IMR-90 (cell line): Measurements from ENCODE around the gene NXF2B. TPM values are rescaled to one million over a fixed set of nuclear protein-coding genes. Genes with fewer than 3 reads are reported as not detected.
"Not testable (repeated sequence)": the region's sequence is repeated elsewhere in the genome, so short reads cannot be mapped to it uniquely, and the experiment has no call there.

Source experiments
- ATAC-seq: fragments of 200-7000 bp; cut with Tn5 transposase; 2 replicates; pipeline ENCODE4 v1.9.1; 2020; ENCODE audit warnings: low read depth, mild to moderate bottlenecking, moderate library complexity
- BruUV-seq: library from RNA; stranded (reverse); fragments of 400-500 nt; replicated peaks from 2 replicates; lab custom pipeline; 2021; lab: Mats Ljungman, UMichigan
- CTCF ChIA-PET: fragments of 300-600 bp; formaldehyde crosslinking; extraction: SDS; loops from one replicate; lab custom pipeline; 2021; ENCODE audit warnings: antibody characterized with exemption; lab: Yijun Ruan, JAX
- POLR2A ChIA-PET: fragments of 300-600 bp; sonication (Branson Sonifier 250); formaldehyde crosslinking; loops from one replicate; lab custom pipeline; 2022; ENCODE audit warnings: antibody characterized with exemption; ENCODE audit not compliant: unreplicated experiment; lab: Charles Lee
- DNase-seq: peaks from one replicate; pipeline ENCODE4 v3.0.0; 2013
- H2AFZ ChIP-seq: replicated peaks from 2 replicates; pipeline ENCODE3; 2013; ENCODE audit warnings: low read length, mild to moderate bottlenecking; ENCODE audit not compliant: poor library complexity
- H2AK5ac ChIP-seq: 2 replicates; pipeline ENCODE4 v1.6.1; 2013; ENCODE audit warnings: low read depth, low read length, inconsistent platforms
- H2AK9ac ChIP-seq: replicated peaks from 2 replicates; pipeline ENCODE3; 2013; ENCODE audit warnings: mild to moderate bottlenecking, low read depth, low read length, moderate library complexity; ENCODE audit not compliant: poor library complexity
- H2BK120ac ChIP-seq: 2 replicates; pipeline ENCODE4 v1.6.1; 2013; ENCODE audit warnings: low read depth, low read length, inconsistent platforms
- H2BK15ac ChIP-seq: 3 replicates; pipeline ENCODE4 v1.6.1; 2013; ENCODE audit warnings: low read depth, low read length, inconsistent platforms
- H2BK20ac ChIP-seq: 2 replicates; pipeline ENCODE4 v1.6.1; 2013; ENCODE audit warnings: low read depth, mild to moderate bottlenecking, inconsistent platforms, low read length, moderate library complexity
- H2BK5ac ChIP-seq: 2 replicates; pipeline ENCODE4 v1.6.1; 2013; ENCODE audit warnings: mild to moderate bottlenecking, low read depth, low read length, inconsistent platforms; ENCODE audit not compliant: poor library complexity, severe bottlenecking
- H3K14ac ChIP-seq: replicated peaks from 2 replicates; pipeline ENCODE4 v1.6.1; 2013; ENCODE audit warnings: low read depth, low read length, inconsistent platforms
- H3K18ac ChIP-seq: 2 replicates; pipeline ENCODE4 v1.6.1; 2013; ENCODE audit warnings: low read depth, low read length, control low read depth
- H3K23ac ChIP-seq: 2 replicates; pipeline ENCODE4 v1.6.1; 2013; ENCODE audit warnings: low read depth, low read length, inconsistent platforms
- H3K27ac ChIP-seq: 2 replicates; pipeline ENCODE4 v1.5.1; 2013; ENCODE audit warnings: mild to moderate bottlenecking, control low read depth, low read length; ENCODE audit not compliant: insufficient read depth
- H3K27me3 ChIP-seq: 2 replicates; pipeline ENCODE4 v1.6.1; 2013; ENCODE audit warnings: low read length; ENCODE audit not compliant: control insufficient read depth, insufficient read depth
- H3K36me3 ChIP-seq: 2 replicates; pipeline ENCODE4 v1.6.1; 2013; ENCODE audit warnings: low read length, mixed read lengths; ENCODE audit not compliant: control insufficient read depth, insufficient read depth
- H3K4ac ChIP-seq: 2 replicates; pipeline ENCODE4 v1.6.1; 2013; ENCODE audit warnings: low read depth, low read length, inconsistent platforms
- H3K4me1 ChIP-seq: 2 replicates; pipeline ENCODE4 v1.6.1; 2013; ENCODE audit warnings: low read length, mixed read lengths; ENCODE audit not compliant: control insufficient read depth, insufficient read depth
- H3K4me2 ChIP-seq: 2 replicates; pipeline ENCODE4 v1.6.1; 2013; ENCODE audit warnings: low read depth, mild to moderate bottlenecking, control low read depth, low read length, moderate library complexity
- H3K4me3 ChIP-seq: 2 replicates; pipeline ENCODE4 v1.5.1; 2013; ENCODE audit warnings: low read depth, mild to moderate bottlenecking, control low read depth, low read length, moderate library complexity; ENCODE audit not compliant: insufficient read depth
- H3K56ac ChIP-seq: 2 replicates; pipeline ENCODE4 v1.6.1; 2013; ENCODE audit warnings: low read length, inconsistent platforms; ENCODE audit not compliant: insufficient read depth; ENCODE audit errors: extremely low read depth
- H3K79me1 ChIP-seq, 2 experiments: 2 replicates each; pipeline ENCODE4 v1.6.1; 2013; ENCODE audit warnings: low read length in 2 of 2, inconsistent platforms in 1 of 2, low read depth in 1 of 2
- H3K9ac ChIP-seq: 2 replicates; pipeline ENCODE4 v1.6.1; 2013; ENCODE audit warnings: low read depth, low read length, control low read depth
- H3K9me1 ChIP-seq: 2 replicates; pipeline ENCODE4 v1.6.1; 2013; ENCODE audit warnings: low read length, inconsistent platforms; ENCODE audit not compliant: insufficient read depth
- H3K9me3 ChIP-seq: 2 replicates; pipeline ENCODE4 v1.6.1; 2013; ENCODE audit warnings: low read length; ENCODE audit not compliant: control insufficient read depth, insufficient read depth
- H4K20me1 ChIP-seq: 2 replicates; pipeline ENCODE4 v1.6.1; 2013; ENCODE audit warnings: low read length, inconsistent platforms; ENCODE audit not compliant: insufficient read depth
- H4K5ac ChIP-seq: 2 replicates; pipeline ENCODE4 v1.6.1; 2013; ENCODE audit warnings: mild to moderate bottlenecking, low read depth, low read length, control low read depth
- H4K8ac ChIP-seq, 2 experiments: 2 replicates each; pipeline ENCODE4 v1.6.1; 2013; ENCODE audit warnings: low read depth in 2 of 2, low read length in 2 of 2, control low read depth in 1 of 2, inconsistent platforms in 1 of 2
- H4K91ac ChIP-seq: 2 replicates; pipeline ENCODE4 v1.6.1; 2013; ENCODE audit warnings: low read depth, low read length, inconsistent platforms; ENCODE audit not compliant: insufficient read depth
- WGBS, 2 experiments: methylation state at CpG; one replicate each; pipeline versions ENCODE4 v1.1.5 to v1.1.7; 2013; ENCODE audit warnings: missing lambda C conversion rate in 2 of 2; ENCODE audit not compliant: insufficient read length in 1 of 2; ENCODE audit errors: extremely low coverage in 2 of 2; 5-methylcytosine and 5-hydroxymethylcytosine counted together
- dilution Hi-C: fragments of 300-500 bp; cut with HindIII; formaldehyde crosslinking; loops from one replicate; pipeline ENCODE4 v1.14.3; 2018; ENCODE audit warnings: low sequenced_read_pairs; ENCODE audit not compliant: unreplicated experiment
- in situ Hi-C: fragments of 300-500 bp; cut with MboI; formaldehyde crosslinking; loops from 3 replicates; pipeline ENCODE4 v1.14.3; 2019; ENCODE audit warnings: low sequenced_read_pairs, inconsistent platforms, mixed read lengths
- intact Hi-C: fragments of 100-400 bp; cut with micrococcal nuclease; formaldehyde crosslinking; loops from 2 replicates; pipeline ENCODE4 v1.10.0; 2022
- polyA plus RNA-seq, 3 experiments: library from polyadenylated mRNA; depleted of rRNA; stranded (reverse); fragments of >200 nt; gene quantifications; 2 replicates each; pipeline ENCODE4 v1.2.3, GENCODE V29; 2012; ENCODE audit warnings: low replicate concordance in 1 of 3
- total RNA-seq: library from RNA; depleted of rRNA; stranded (reverse); fragments of >200 nt; gene quantifications from 2 replicates; pipeline ENCODE4 v1.2.3, GENCODE V29; 2012

Gene NXF2B
- total and polyA plus RNA-seq, 2 of the 4 experiments (the other 2 are of a cell fraction), result not detected

GRCh38 chrX:102458615-102459014, 18.8 kb upstream of the NXF2B start:
- intact Hi-C loops, H3K23ac ChIP-seq, H3K4me3 ChIP-seq, H4K91ac ChIP-seq, H4K20me1 ChIP-seq, H3K9ac ChIP-seq, H2BK120ac ChIP-seq, in situ Hi-C loops, H2AK9ac ChIP-seq, BruUV-seq, H3K18ac ChIP-seq, H3K27me3 ChIP-seq, H4K8ac ChIP-seq, POLR2A ChIA-PET, H3K4me1 ChIP-seq, H2BK15ac ChIP-seq, H2BK5ac ChIP-seq, H3K4me2 ChIP-seq, H4K5ac ChIP-seq, dilution Hi-C loops, H3K4ac ChIP-seq, H3K9me1 ChIP-seq, ATAC-seq, H3K56ac ChIP-seq, CTCF ChIA-PET, H3K36me3 ChIP-seq, H2BK20ac ChIP-seq, H3K79me1 ChIP-seq, H3K9me3 ChIP-seq, H2AFZ ChIP-seq, H3K27ac ChIP-seq, DNase-seq, H2AK5ac ChIP-seq, H3K14ac ChIP-seq: not testable (repeated sequence)
- WGBS, 2 experiments, result no CpG with 5 or more reads among the region's 4 CpGs

GRCh38 chrX:102414493-102414892, 25.3 kb downstream of the NXF2B start:
- H4K5ac ChIP-seq, H4K20me1 ChIP-seq, H2AFZ ChIP-seq, H3K18ac ChIP-seq, in situ Hi-C loops, H4K91ac ChIP-seq, H3K9ac ChIP-seq, H3K23ac ChIP-seq, H2BK5ac ChIP-seq, H3K14ac ChIP-seq, H2BK20ac ChIP-seq, H3K36me3 ChIP-seq, H3K4me3 ChIP-seq, POLR2A ChIA-PET, dilution Hi-C loops, H2BK120ac ChIP-seq, H3K9me3 ChIP-seq, DNase-seq, H3K27me3 ChIP-seq, BruUV-seq, H3K4me2 ChIP-seq, ATAC-seq, H3K27ac ChIP-seq, H4K8ac ChIP-seq, H2AK9ac ChIP-seq, H2AK5ac ChIP-seq, H3K4ac ChIP-seq, H3K4me1 ChIP-seq, H2BK15ac ChIP-seq, intact Hi-C loops, H3K79me1 ChIP-seq, H3K56ac ChIP-seq, H3K9me1 ChIP-seq, CTCF ChIA-PET: not testable (repeated sequence)
- WGBS, 2 experiments, result no CpG with 5 or more reads among the region's 4 CpGs
